Glomerular endothelial cell (primary cell): ENCODE measurements around the gene PKLR. TPM values are rescaled to one million over a fixed set of nuclear protein-coding genes. Genes with fewer than 3 reads are reported as not detected.
"Not testable (repeated sequence)": the region's sequence is repeated elsewhere in the genome, so short reads cannot be mapped to it uniquely, and the experiment has no call there.

Experiments
- DNase-seq: peaks from one replicate; pipeline ENCODE4 v3.0.0-alpha.2; 2011; ENCODE audit warnings: low read depth, low spot score; ENCODE audit errors: extremely low read depth
- total RNA-seq: library from RNA; depleted of rRNA; stranded (reverse); fragments of >200 nt; gene quantifications from 2 replicates; pipeline ENCODE4 v1.2.3, GENCODE V29; 2015

The PKLR gene
- total RNA-seq, 1 donor from 2014 or later, result not detected

GRCh38 chr1:155260276-155260675 is 41.0 kb downstream of the PKLR start:
- DNase-seq, result no peak

GRCh38 chr1:155256058-155256852 is 45.0 kb downstream of the PKLR start:
- DNase-seq, result no peak

DNA sequence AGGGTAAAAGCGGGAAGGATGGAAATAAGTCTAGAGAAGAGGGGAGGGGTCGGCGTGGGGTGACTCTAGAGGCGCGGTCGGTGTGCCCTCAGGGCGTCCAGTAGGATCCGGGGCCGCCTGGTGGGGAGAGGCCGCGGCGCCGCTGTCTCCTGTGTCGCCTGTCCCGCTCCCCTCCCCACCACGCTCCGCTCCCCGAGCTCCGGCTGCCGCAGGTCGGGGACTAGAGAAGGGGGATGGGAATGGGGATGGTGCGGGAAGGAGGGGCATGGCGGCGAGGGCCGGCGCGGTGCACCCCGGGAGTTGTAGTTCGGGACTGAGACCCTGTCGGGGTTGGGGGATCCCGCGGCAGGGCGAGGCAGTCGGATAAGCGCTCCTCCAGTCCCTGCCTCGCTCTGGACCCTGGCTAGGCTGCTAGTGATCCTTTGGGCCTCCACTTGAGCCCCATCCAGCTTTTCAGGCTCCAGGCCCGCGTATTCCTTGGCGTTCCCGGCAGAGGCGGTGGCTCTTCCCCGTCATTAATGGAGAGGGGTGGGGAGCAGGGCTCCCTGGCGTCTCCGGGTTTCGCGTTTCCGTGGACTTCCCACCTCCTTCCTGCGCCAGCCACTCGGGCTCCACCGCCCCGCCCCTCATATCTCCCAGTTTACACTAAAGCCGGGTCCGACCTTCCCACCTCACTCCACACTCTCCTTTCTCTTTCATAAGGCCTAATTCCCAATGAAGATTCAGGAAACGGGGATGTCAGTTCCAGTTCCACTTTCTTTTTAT is 45.8 kb downstream of the PKLR start, which contains the start of gene ENTREP3:
TSS of gene ENTREP3 (minus strand) at position 241 of the 765 bp plus-strand sequence. CDS start 606 bp downstream, outside the sequence.
- DNase-seq, result no peak

DNA sequence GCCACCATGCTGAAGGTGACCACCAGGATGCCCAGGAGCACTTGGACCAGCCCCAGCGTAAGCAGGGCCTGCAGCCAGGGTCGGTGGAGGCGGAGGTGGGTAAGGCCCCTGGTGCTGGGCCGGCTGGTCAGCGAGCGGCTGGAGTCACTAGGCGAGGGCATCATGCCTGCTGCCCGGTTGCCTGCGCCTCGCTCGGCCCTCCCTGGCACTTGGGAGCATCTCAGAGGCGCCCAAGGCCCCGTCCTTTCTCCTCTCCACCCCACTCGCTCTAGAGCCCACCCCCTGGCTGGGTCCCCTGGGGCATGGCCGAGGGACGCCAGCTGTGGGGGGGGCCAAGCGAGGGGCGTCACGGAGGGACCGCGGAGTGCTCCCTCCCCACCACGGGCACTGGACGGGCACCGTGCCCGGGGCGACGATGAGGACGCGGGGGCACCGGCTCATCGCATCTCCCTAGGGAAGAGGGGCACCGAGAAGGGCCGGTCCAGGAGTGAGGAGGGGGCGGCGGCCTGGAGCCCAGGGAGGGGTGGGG is 46.5 kb downstream of the PKLR start:
- no peak for DNase-seq

- no peak for DNase-seq
Observed at GRCh38 chr1:155254228-155254713, 47.0 kb downstream of the PKLR start.

- no peak for DNase-seq
Observed at GRCh38 chr1:155253797-155254196, 47.4 kb downstream of the PKLR start.

DNA sequence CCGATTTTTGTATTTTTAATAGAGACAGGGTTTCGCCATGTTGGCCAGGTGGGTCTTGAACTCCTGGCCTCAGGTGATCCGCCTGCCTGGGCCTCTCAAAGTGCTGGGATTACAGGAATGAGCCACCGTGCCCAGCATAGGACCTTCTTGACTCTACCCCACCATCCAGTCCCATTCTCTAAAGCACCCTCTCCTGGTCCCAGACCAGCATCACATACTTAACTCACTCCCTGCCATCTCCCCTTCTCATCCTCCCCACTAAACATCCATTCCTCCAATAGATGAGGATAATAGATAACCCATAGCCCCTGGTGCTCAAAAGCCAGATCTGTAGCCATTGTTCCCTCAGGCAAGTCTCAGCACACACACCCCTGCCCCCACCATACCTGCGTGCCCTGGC is 48.0 kb downstream of the PKLR start:
- DNase-seq, result no peak

GRCh38 chr1:155251566-155251965 is 49.7 kb downstream of the PKLR start:
- DNase-seq, result no peak

GRCh38 chr1:155250633-155251449 is 50.4 kb downstream of the PKLR start:
- DNase-seq, result no peak

DNA sequence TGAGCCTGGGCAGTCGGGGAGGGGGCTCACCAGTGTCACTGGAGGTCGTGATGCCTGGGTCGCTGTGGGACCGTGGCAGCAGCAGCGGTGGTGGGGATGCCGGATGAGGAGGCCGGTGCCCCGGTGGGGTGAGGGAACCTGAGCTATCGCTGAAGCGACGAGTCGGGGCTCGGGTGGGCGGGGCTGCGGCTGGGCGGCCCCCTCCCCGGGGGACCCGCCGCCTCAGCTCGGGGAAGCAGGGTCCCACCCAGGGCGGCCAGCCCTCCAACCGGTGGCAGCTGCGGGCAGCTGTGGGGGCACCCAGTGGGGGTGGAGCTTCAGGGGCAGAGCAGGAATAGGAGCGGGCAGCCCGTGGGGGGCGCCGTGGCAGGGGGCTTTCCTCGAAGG is 51.0 kb downstream of the PKLR start:
- no peak for DNase-seq

- DNase-seq, result no peak
Observed at GRCh38 chr1:155247667-155248553, 53.3 kb downstream of the PKLR start.

GRCh38 chr1:155246796-155247195 is 54.4 kb downstream of the PKLR start:
- not testable (repeated sequence) for DNase-seq

DNA sequence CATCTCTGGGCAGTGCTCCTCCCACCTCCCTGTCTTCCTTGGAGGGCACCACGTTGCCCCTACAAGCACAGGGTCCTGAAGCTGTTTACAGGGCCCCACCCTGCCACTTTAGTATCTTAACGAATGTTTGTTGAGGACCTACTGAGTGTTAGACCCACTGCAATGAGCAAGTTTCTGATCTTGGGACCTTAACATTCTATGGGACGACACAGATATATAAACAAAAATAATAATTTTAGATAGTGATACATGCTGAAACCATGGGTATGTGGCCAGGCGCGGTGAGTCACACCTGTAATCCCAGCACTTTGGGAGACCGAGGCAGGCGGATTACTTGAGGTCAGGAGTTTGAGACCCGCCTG is 56.1 kb downstream of the PKLR start:
- DNase-seq, result no peak

GRCh38 chr1:155244368-155245162 is 56.7 kb downstream of the PKLR start:
- peak; percentile 92 for DNase-seq

DNA sequence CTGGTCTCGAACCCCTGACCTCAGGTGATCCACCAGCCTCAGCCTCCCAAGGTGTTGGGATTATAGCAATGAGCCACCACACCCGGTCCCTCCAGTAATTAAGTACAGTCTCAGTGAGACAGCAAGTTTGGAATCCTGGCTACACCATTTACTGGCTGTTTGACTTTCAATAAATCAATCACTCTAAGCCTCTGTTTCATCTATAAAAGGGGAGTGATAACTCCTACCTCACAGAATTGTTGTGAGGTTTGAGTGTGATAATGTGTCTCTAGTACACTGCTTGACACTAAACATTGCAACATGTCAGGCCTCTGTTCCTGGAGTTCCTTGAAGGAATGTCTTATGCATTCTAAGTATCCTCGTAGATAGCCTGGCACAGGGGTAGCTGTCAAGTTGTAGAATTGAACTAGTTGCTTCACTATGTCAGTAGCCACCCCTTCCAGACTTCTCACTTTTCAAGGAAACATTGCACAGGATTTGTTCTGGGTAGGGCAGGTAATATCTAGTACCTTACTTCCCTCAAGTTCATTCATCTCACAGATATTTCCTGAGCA is 58.4 kb downstream of the PKLR start:
- no peak for DNase-seq

GRCh38 chr1:155241841-155242264 is 59.4 kb downstream of the PKLR start:
- no peak for DNase-seq

- no peak for DNase-seq
Observed at GRCh38 chr1:155241069-155241679, 60.1 kb downstream of the PKLR start.
